ENCODE measurements around the gene SPOCK1.

SPOCK1 gene

GRCh38 chr5:137279521-137280231 is 219.4 kb downstream of the SPOCK1 start:
- no peak for TF ChIP-seq REST (IDR thresholded peaks at IDR 0.05; ENCODE audit: insufficient read depth in 1 of 2, low read depth in 2 of 2, low read length in 2 of 2)
- no peak for TF ChIP-seq SIN3A (IDR thresholded peaks at IDR 0.05; ENCODE audit: borderline replicate concordance, insufficient read depth, low read length)
- no peak for TF ChIP-seq TAF1 (IDR thresholded peaks at IDR 0.05; ENCODE audit: borderline replicate concordance, insufficient read depth, low read length)
- TF ChIP-seq FOXP2 (optimal IDR thresholded peaks at IDR 0.05; ENCODE audit: borderline replicate concordance, extremely low read depth, extremely low read length, insufficient read depth) = no peak
- no peak for TF ChIP-seq POLR2AphosphoS5 (IDR thresholded peaks at IDR 0.05; ENCODE audit: low read depth, low read length)

- TF ChIP-seq SIN3A (IDR thresholded peaks at IDR 0.05; ENCODE audit: borderline replicate concordance, insufficient read depth, low read length) (no peak), TAF1 (IDR thresholded peaks at IDR 0.05; ENCODE audit: borderline replicate concordance, insufficient read depth, low read length) (no peak), POLR2AphosphoS5 (IDR thresholded peaks at IDR 0.05; ENCODE audit: low read depth, low read length) (no peak), FOXP2 (optimal IDR thresholded peaks at IDR 0.05; ENCODE audit: borderline replicate concordance, extremely low read depth, extremely low read length, insufficient read depth) (no peak), REST (IDR thresholded peaks at IDR 0.05; ENCODE audit: insufficient read depth in 1 of 2, low read depth in 2 of 2, low read length in 2 of 2) (no peak)
Measured at GRCh38 chr5:137278476-137278875, 220.7 kb downstream of the SPOCK1 start.

- no peak for TF ChIP-seq TAF1 (IDR thresholded peaks at IDR 0.05; ENCODE audit: borderline replicate concordance, insufficient read depth, low read length)
- no peak for TF ChIP-seq REST (IDR thresholded peaks at IDR 0.05; ENCODE audit: insufficient read depth in 1 of 2, low read depth in 2 of 2, low read length in 2 of 2)
- no peak for TF ChIP-seq POLR2AphosphoS5 (IDR thresholded peaks at IDR 0.05; ENCODE audit: low read depth, low read length)
- no peak for TF ChIP-seq FOXP2 (optimal IDR thresholded peaks at IDR 0.05; ENCODE audit: borderline replicate concordance, extremely low read depth, extremely low read length, insufficient read depth)
- TF ChIP-seq SIN3A (IDR thresholded peaks at IDR 0.05; ENCODE audit: borderline replicate concordance, insufficient read depth, low read length) = no peak
Measured at GRCh38 chr5:137275083-137275482, 224.0 kb downstream of the SPOCK1 start.

- TF ChIP-seq POLR2AphosphoS5 (IDR thresholded peaks at IDR 0.05; ENCODE audit: low read depth, low read length) (no peak), FOXP2 (optimal IDR thresholded peaks at IDR 0.05; ENCODE audit: borderline replicate concordance, extremely low read depth, extremely low read length, insufficient read depth) (no peak), SIN3A (IDR thresholded peaks at IDR 0.05; ENCODE audit: borderline replicate concordance, insufficient read depth, low read length) (no peak), TAF1 (IDR thresholded peaks at IDR 0.05; ENCODE audit: borderline replicate concordance, insufficient read depth, low read length) (no peak), REST (IDR thresholded peaks at IDR 0.05; ENCODE audit: insufficient read depth in 1 of 2, low read depth in 2 of 2, low read length in 2 of 2) (no peak)
Measured at GRCh38 chr5:137273511-137273910, 225.6 kb downstream of the SPOCK1 start.
